ENCODE results near the gene NALCN. TPM values are rescaled to one million over a fixed set of nuclear protein-coding genes. Genes with fewer than 3 reads are reported as not detected.

Gene NALCN
- total RNA-seq, 4 donors from 2014 or later: under 0.01 to 1.3 (median 0.17) TPM; not detected in 1

DNA sequence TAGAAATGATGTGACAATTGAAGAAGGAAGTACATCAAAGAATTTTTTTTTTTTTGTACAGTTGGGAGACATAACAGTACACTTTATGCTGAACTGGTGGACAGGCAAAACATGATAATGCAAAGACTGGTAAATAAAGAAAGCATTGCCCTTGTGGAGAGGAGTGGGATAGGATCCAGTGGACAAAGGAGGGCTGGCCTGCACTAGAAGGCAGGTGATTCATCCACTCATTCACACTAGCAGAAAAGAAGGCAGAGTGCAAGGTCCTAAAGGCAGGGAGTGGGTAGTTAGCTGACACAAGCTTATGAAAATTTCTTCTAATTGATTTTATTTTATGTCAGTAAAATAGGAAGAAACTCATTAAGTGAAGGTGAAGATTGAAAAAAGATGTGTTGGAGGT is 17.6 kb upstream of the NALCN start:
- TF ChIP-seq, protein P1, sequence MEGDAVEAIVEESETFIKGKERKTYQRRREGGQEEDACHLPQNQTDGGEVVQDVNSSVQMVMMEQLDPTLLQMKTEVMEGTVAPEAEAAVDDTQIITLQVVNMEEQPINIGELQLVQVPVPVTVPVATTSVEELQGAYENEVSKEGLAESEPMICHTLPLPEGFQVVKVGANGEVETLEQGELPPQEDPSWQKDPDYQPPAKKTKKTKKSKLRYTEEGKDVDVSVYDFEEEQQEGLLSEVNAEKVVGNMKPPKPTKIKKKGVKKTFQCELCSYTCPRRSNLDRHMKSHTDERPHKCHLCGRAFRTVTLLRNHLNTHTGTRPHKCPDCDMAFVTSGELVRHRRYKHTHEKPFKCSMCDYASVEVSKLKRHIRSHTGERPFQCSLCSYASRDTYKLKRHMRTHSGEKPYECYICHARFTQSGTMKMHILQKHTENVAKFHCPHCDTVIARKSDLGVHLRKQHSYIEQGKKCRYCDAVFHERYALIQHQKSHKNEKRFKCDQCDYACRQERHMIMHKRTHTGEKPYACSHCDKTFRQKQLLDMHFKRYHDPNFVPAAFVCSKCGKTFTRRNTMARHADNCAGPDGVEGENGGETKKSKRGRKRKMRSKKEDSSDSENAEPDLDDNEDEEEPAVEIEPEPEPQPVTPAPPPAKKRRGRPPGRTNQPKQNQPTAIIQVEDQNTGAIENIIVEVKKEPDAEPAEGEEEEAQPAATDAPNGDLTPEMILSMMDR (IDR thresholded peaks at IDR 0.05; ENCODE audit: low read depth): no peak

DNA sequence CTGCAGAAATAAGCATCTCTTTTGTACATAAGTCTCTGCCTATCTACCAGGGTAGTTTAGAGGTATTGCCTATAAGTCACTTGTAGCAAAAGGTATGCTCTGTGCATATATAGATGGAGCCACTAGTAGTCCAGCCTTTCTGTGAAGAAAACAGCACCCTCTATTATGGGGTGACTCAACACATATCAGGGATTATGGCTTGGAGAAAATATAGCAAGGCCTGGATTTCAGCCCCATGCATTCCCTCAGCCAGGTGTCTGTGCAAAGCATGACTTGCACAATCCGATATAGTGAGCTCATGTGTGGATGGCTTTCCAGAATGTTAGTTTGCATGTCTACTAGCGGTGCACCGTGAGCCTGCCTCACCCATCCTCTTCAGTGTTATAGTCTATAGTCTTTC is 13.4 kb upstream of the NALCN start:
- TF ChIP-seq, protein P1 (IDR thresholded peaks at IDR 0.05; ENCODE audit: low read depth): no peak

DNA sequence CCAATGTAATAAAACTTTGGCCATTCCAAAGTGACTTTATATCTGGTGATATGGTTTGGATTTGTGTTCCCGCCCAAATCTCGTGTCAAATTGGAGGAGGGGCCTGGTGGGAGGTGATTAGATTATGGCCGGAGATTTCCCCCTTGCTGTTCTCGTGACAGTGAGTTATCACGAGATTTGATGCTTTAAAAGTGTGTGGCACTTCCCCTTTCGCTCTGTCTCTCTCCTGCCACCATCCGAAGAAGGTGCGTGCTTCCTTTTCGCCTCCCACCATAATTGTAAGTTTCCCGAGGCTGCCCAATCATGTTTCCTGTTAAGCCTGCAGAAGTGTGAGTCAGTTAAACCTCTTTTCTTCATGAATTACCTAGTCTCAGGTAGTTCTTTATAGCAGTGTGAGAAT is 9.3 kb upstream of the NALCN start:
- TF ChIP-seq, protein P1 (IDR thresholded peaks at IDR 0.05; ENCODE audit: low read depth): no peak

DNA sequence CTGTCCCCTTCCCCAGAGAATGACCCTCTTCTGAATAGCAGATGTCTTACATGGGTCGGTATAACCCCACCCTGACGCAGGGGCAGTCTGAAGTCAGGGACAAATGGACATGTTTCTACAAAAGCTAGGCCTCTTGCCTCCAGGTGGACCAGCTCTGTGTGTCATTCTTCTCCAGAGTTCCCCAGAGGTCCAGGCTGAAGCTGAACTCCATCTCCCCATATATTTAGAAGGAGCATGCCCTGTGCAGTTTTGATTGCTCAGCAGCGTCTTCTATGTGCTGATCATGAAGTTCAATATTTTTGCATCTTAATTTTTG is 8.8 kb upstream of the NALCN start:
- TF ChIP-seq, protein P1 (IDR thresholded peaks at IDR 0.05; ENCODE audit: low read depth): no peak

DNA sequence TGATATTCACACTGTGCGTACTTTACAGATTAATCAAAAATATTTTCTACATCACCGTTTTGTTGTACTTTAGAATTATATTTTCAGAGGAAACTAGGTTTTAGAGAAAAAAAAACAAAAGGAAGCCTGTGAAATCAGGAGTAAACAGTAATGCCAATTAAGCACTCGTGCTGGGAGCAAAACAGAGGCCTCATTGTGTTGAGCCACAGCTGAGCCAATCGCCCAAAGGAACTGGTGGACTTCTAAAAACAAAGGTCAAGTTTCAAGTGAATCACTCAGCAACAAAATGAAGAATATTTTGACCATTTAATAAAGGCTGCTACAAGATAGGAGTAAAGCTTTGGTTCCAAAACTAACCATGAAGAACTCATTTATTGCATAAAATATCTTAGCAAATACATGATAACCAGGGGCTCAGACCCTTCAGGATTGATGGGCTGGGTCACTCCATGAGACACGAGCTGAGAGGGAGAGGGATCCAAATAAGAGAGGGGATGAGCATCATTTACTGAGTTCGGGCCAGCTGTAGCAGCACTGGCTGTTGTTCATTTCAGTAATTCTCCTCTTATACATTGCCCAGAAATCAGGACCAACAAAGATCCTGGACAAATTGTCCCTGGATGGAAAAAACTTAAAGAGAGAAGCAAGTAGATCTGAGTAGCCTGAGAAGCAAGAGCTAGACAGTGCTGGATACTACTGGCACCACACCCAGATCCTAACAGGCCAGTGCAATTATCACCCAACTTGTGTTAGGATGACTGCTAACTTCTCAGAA is 8.3 kb upstream of the NALCN start:
- TF ChIP-seq, protein P1 (IDR thresholded peaks at IDR 0.05; ENCODE audit: low read depth): no peak

DNA sequence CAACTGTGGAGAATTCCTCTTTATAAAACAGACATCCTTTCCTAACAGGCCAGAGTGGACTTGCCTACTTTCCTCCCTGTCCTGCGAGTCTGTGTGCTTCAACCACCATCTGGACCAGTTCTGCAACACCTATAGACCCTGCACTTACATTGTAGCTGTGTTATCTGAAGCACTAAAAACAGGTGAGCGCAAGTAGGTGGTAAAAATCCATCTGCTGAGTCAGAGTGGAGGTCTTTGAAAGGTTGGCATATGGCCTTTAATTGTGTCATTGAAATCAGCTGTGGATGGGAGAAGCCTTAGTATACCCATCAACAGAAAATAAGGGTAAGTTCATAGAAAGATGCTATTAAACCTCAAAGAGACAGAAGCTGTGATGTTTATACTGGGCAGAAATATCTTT is 7.6 kb upstream of the NALCN start:
- TF ChIP-seq, protein P1 (IDR thresholded peaks at IDR 0.05; ENCODE audit: low read depth): no peak

DNA sequence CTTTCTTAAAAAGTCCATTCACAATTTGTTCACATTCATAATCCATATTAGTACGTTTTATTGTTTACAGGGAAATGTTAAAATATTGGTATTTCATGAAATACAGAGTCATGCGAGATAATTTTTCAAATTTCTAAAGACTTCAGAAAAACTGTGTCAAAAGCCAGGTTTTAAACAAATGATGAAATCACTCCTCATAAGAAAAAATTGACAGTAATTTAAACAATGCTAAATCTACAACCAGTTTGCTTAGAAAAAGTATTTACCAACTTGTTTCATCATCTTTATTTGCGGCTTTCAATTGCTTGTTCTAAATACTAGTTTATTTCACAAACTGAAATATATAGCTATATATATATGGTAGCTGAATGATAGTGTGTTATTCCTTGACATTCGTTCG is 1.2 kb upstream of the NALCN start:
- TF ChIP-seq, protein P1 (IDR thresholded peaks at IDR 0.05; ENCODE audit: low read depth): no peak

Data from subcutaneous adipose tissue (tissue), 4 donors.